ENCODE measurements around the gene CPPED1.
A peak's percentile ranks its signal among the peaks of the same experiment; 100 is the strongest.
"Not testable (repeated sequence)": the region's sequence is repeated elsewhere in the genome, so short reads cannot be mapped to it uniquely, and the experiment has no call there.

The CPPED1 gene

GRCh38 chr16:12801511-12802042 is 2.1 kb downstream of the CPPED1 start:
- peak; percentile 8 for DNase-seq

DNA sequence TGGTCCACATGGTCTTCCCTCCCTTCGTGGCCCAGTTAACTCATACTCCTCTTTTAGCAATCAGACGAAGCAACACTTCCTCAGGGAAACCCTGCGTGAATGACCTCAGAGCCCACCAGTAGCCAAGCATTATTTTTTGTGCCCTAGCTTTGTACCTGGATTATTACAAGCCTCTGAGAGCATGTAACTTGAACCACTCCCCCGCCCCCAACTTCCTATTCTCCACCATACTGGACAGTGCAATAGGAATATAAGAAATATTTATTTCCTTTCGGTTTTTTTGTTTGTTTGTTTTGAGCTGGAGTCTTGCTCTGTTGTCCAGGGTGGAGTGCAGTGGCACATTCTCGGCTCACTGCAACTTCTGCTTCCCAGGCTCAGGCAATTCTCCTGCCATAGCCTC is 2.9 kb downstream of the CPPED1 start:
- no peak for DNase-seq

- not testable (repeated sequence) for DNase-seq
These were observed 3.7 kb downstream of the CPPED1 start for GRCh38 chr16:12799996-12800395.

DNA sequence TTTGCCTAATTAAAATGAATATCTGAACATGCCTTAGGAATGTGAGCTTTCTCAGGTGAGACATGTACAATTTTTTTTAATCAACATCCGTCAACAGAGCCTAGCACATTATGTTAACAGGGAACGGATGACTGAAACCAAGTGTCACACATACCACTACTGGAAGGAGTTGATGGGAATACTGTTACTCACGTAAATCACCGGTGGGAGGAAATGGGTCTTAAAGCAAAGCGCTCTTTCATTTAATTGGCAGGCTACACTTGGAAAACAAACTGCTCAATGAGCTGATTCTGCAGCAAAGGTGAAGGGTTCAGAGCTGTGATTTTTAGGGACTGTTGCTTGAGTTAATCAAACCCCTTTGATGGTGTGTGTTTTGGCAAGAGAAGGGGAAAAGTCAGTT is 4.8 kb downstream of the CPPED1 start:
- DNase-seq, result no peak

GRCh38 chr16:12798171-12798570 is 5.5 kb downstream of the CPPED1 start:
- no peak for DNase-seq

DNA sequence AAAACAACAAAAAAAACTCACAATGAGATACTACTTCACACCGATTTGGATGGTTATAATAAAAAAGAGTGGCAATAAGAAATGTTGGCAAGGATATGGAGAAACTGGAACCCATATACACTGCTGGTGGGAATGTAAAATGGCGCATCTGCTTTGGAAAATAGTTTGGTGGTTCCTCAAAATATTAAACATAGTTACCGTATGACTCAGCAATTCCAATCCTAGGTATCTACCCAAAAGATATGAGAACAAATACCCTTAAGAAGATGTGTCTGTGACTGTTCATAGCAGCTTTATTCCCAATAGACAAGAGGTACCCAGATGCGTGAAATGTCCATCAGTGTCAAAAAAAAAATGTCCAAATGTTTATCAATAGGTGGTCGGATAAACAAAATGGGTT is 7.2 kb downstream of the CPPED1 start:
- DNase-seq, result no peak

- no peak for DNase-seq
These were observed 8.9 kb downstream of the CPPED1 start for GRCh38 chr16:12794486-12795387.

- no peak for DNase-seq
These were observed 9.8 kb downstream of the CPPED1 start for GRCh38 chr16:12793865-12794240.

GRCh38 chr16:12793120-12793864 is 10.4 kb downstream of the CPPED1 start:
- no peak for DNase-seq

GRCh38 chr16:12792528-12792927 is 11.2 kb downstream of the CPPED1 start:
- DNase-seq, result not testable (repeated sequence)

- no peak for DNase-seq
These were observed 12.3 kb downstream of the CPPED1 start for GRCh38 chr16:12791340-12791739.

- DNase-seq, result no peak
These were observed 14.9 kb downstream of the CPPED1 start for GRCh38 chr16:12788758-12789157.

GRCh38 chr16:12786081-12786480 is 17.6 kb downstream of the CPPED1 start:
- DNase-seq, result no peak

GRCh38 chr16:12784076-12784475 is 19.6 kb downstream of the CPPED1 start:
- no peak for DNase-seq

DNA sequence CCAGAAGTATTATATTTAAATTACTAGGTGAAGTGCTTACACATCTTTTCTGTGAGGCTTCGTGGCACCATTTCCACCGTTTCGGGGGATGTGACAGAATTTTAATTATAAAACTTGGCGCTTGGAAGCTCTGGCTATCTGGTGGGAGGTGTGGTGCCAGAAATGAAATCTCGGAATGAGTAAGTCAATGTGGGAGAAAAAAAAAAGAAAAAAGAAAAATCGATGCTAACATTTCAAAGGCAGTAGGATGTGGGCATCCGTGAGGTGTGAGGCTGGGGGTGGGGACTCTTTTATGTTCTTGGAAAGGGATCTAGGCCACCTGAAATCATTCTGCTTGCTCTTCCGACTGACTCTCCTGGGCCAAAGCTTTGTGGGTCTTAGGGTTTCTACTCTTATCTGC is 21.9 kb downstream of the CPPED1 start:
- DNase-seq, result no peak

- DNase-seq, result no peak
These were observed 23.2 kb downstream of the CPPED1 start for GRCh38 chr16:12780467-12780866.

DNA sequence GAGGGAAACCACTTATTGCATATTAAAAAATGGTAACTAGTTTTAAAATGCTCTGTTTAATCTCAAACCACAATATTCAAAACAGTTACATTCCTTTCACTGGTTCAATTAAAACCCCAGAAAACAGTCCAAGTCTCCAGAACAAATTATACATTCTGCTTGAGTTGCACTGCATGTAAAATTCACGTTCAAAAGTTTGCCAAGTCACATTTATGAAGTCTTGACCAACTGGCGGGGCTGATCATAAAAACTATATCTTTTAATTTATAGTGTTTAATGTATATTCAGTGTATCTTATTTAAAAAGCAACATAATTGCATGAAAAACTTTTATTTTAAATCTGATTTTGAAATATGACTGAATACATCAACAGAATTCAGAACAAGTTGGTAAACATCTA is 25.0 kb downstream of the CPPED1 start:
- DNase-seq, result no peak

DNA sequence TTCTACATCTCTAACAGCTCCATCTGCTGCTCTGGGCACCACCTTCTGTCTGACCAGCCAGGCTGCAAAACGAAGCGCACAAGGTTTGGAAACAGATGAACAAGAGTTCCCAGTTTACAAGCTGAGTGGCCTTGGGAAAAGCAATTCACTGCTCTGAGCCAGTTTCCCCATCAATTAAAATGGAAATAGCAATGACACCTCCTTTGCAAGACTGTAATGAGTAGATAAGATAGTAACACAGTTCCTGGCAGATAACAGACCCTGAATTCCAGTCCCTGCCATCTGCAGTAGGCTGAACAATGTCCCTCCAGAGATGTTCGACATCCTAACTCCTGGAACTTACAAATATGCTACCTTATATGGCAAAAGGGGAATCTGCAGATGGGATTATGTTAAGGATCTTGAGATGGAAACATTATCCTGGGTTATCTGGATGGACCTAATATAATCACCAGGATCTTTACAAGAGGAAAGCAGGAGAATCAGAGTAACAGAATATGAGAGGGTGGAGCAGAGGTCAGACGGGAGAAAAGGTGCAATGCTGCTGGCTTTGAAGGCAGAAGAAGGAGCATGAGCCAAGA is 27.9 kb downstream of the CPPED1 start:
- no peak for DNase-seq

DNA sequence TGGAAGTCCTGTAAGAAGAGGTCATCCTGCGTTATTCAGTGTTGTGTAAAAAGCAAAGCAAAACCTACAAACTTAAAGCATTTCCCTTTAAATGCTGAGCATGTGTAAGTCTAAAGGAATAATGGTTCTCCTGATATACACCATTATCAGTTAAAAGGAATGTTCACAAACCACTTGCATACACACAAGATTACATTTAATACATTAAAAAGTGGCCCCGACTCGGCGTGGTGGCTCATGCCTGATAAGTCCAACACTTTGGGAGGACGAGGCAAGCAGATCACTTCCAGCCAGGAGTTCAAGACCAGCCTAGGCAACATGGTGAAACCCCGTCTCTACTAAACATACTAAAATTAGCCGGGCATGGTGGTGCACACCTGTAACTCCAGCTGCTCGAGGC is 30.5 kb downstream of the CPPED1 start:
- DNase-seq, result no peak

DNA sequence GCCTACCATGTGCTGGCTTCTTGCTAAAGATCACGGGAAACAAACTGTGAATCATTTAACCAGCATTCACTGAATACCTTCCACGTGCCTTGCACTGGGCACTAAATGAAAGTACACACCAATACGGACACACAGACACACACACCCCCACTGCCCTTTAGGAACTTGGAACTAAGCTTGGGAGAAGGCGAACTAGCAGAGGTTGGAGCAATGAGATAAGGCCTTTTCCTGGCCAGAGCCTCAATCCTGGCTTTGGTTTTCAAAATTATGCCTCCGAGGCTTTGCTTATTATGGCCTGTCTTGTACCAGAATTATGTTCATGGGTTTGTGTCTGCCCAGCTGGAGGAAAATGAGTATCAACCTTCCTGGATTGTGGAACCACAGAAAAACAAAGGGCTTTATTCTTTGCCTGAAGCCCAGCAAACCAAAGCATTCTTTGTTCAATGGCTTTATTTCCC is 32.3 kb downstream of the CPPED1 start:
- no peak for DNase-seq

- no peak for DNase-seq
These were observed 34.2 kb downstream of the CPPED1 start for GRCh38 chr16:12769525-12769924.

- DNase-seq, result no peak
These were observed 35.8 kb downstream of the CPPED1 start for GRCh38 chr16:12767897-12768296.

GRCh38 chr16:12766853-12767252 is 36.8 kb downstream of the CPPED1 start:
- DNase-seq, result no peak
